Measurements from ENCODE around the gene NKX2-1. TPM values are rescaled to one million over a fixed set of nuclear protein-coding genes. Genes with fewer than 3 reads are reported as not detected.

The NKX2-1 gene
- polyA plus RNA-seq, 3 donors, result not detected

GRCh38 chr14:36509069-36509917 lies 10.7 kb downstream of the NKX2-1 start:
- DNase-seq (ENCODE audit: extremely low read depth in 1 of 11, low read depth in 9 of 11, low spot score in 4 of 11), result no peak

GRCh38 chr14:36508418-36509068 lies 11.5 kb downstream of the NKX2-1 start:
- no peak for DNase-seq (ENCODE audit: extremely low read depth in 1 of 11, low read depth in 9 of 11, low spot score in 4 of 11)

GRCh38 chr14:36507847-36508417 lies 12.1 kb downstream of the NKX2-1 start:
- no peak for DNase-seq (ENCODE audit: extremely low read depth in 1 of 11, low read depth in 9 of 11, low spot score in 4 of 11)

- no peak for DNase-seq (ENCODE audit: extremely low read depth in 1 of 11, low read depth in 9 of 11, low spot score in 4 of 11)
Observed at GRCh38 chr14:36506732-36507614, 13.1 kb downstream of the NKX2-1 start.

- no peak for DNase-seq (ENCODE audit: extremely low read depth in 1 of 11, low read depth in 9 of 11, low spot score in 4 of 11)
Observed at GRCh38 chr14:36505892-36506731, 13.9 kb downstream of the NKX2-1 start.

GRCh38 chr14:36505181-36505815 lies 14.7 kb downstream of the NKX2-1 start:
- DNase-seq (ENCODE audit: extremely low read depth in 1 of 11, low read depth in 9 of 11, low spot score in 4 of 11), result no peak

GRCh38 chr14:36504771-36505175 lies 15.3 kb downstream of the NKX2-1 start:
- DNase-seq (ENCODE audit: extremely low read depth in 1 of 11, low read depth in 9 of 11, low spot score in 4 of 11), result no peak

- no peak for DNase-seq (ENCODE audit: extremely low read depth in 1 of 11, low read depth in 9 of 11, low spot score in 4 of 11)
Observed at GRCh38 chr14:36503771-36504741, 16.0 kb downstream of the NKX2-1 start.

DNA sequence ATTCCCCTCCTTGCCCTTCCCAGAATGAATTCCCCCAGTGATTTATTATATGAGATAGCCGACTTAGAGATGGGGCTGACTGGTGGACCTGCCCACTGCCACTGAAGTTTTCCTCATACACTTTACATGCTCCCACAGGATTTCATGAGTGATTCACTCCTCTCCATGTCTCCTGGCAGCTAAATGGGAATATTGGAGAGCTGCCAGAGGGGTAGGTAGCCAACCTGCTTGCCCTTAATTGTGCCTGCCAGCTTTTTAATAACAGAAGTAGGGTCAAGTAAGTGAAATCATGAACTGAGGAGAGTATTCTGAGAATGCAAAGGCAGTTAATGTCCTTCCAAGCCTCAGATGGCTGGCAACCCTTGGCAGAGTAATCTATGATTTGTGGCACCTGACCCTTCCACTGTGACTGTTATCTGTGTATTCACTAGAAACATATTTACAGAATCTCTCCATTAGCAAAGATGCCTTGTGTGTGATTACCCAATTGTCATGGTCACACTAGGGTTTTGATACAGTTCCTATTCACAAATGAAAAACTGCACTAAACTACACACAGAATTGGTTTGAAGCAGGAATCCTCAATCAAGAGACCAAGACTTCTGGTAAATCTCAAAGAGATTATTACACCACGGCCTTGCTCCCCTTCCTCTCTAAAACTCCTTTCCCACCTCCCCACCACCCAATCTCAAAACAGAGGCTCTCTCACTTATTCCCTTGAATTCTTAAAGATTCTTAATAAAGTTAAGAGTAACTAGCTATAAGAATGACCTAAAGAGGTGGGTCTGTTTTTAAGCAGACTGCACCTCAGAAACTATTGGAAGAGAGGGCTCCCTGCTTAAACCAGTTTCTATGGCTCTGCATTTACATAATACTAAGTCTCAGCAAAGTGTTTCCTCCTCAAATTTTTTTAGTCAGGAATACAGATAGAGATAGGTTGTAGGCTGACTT lies 17.2 kb downstream of the NKX2-1 start:
- DNase-seq (ENCODE audit: extremely low read depth in 1 of 11, low read depth in 9 of 11, low spot score in 4 of 11), result no peak

DNA sequence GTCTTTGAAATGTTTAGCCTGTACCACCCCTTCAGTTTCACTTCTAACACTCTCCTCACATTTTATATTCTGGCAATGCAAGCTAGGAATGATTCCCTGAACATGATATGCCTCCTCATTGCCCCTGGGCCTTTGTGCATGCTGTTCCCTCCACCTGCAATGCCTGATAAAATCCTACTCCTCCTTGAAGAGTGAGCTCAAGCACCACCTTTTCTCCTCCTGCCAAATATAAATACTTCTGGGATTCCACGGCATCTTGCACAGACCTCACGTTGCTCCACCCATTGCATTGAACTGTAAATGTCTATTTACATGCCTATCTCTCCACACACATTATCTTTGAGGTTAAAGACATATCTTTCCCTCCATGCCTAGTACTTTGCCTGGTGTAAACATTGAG lies 21.1 kb downstream of the NKX2-1 start:
- DNase-seq (ENCODE audit: extremely low read depth in 1 of 11, low read depth in 9 of 11, low spot score in 4 of 11), result no peak

GRCh38 chr14:36496346-36496745 lies 23.7 kb downstream of the NKX2-1 start:
- DNase-seq (ENCODE audit: extremely low read depth in 1 of 11, low read depth in 9 of 11, low spot score in 4 of 11), result no peak

GRCh38 chr14:36495666-36496065 lies 24.4 kb downstream of the NKX2-1 start:
- no peak for DNase-seq (ENCODE audit: extremely low read depth in 1 of 11, low read depth in 9 of 11, low spot score in 4 of 11)

DNA sequence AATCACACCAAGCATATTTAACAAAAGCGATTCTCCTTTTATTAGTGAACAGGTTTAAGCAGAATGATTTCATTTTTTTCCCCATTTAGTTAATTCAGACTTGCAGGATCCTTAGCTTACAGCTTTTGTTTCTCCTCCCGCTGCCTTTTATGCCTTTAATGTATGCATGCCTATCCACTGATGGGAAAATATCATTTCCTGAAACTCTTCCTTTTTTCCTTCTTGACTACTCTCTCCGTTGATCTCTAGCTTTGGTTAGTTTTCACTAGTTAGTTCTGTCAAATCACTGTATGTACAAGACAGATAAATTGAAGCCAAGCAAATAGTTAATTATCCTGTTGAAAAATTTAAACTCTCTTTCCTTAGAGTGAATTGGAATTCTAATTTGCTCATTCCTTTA lies 26.3 kb downstream of the NKX2-1 start:
- no peak for DNase-seq (ENCODE audit: extremely low read depth in 1 of 11, low read depth in 9 of 11, low spot score in 4 of 11)

GRCh38 chr14:36485773-36486172 lies 34.3 kb downstream of the NKX2-1 start:
- DNase-seq (ENCODE audit: extremely low read depth in 1 of 11, low read depth in 9 of 11, low spot score in 4 of 11), result no peak

DNA sequence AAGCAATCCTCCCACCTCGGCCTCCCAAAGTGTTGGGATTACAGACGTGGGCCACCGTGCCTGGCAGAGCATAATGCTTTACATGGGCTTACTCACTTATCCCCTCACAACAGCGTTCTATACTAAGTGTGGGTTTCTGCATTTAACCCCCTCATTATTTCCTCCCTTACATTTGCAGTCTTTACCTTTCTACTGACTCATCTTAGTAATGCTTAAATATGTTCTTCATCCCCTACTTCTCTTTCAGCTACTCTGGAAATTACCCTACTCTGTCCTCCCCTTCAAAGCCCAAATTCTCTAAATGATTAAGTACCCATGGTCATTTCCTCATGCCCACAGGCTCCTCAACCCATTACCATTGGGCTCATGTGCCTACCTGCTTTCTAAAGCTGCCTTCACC lies 40.7 kb downstream of the NKX2-1 start:
- DNase-seq (ENCODE audit: extremely low read depth in 1 of 11, low read depth in 9 of 11, low spot score in 4 of 11), result no peak

- no peak for DNase-seq (ENCODE audit: extremely low read depth in 1 of 11, low read depth in 9 of 11, low spot score in 4 of 11)
Observed at GRCh38 chr14:36478782-36479181, 41.2 kb downstream of the NKX2-1 start.
